Smooth muscle cell of the brain vasculature (primary cell): ENCODE results near the gene DGKE.

ENCODE experiments used
- DNase-seq: peaks from one replicate; pipeline ENCODE4 v3.0.0-alpha.2; 2012; ENCODE audit warnings: low read depth, low spot score

The DGKE gene

GRCh38 chr17:56849131-56849530 lies 15.2 kb downstream of the DGKE start:
- no peak for DNase-seq

- no peak for DNase-seq
Measured at GRCh38 chr17:56850591-56850990, 16.6 kb downstream of the DGKE start.

- DNase-seq: no peak
Measured at GRCh38 chr17:56851008-56851407, 17.1 kb downstream of the DGKE start.

GRCh38 chr17:56861899-56862298 lies 27.9 kb downstream of the DGKE start:
- DNase-seq: no peak

- DNase-seq: no peak
Measured at GRCh38 chr17:56863974-56864373, 30.0 kb downstream of the DGKE start.

GRCh38 chr17:56866076-56866475 lies 32.1 kb downstream of the DGKE start:
- DNase-seq: no peak

GRCh38 chr17:56866496-56866895 lies 32.5 kb downstream of the DGKE start:
- DNase-seq: no peak

- DNase-seq: no peak
Measured at GRCh38 chr17:56867948-56868376, 34.0 kb downstream of the DGKE start.

- DNase-seq: no peak
Measured at GRCh38 chr17:56868716-56869115, 34.8 kb downstream of the DGKE start.

- no peak for DNase-seq
Measured at GRCh38 chr17:56870081-56870651, 36.2 kb downstream of the DGKE start.

- no peak for DNase-seq
Measured at GRCh38 chr17:56876766-56877179, 42.8 kb downstream of the DGKE start.

GRCh38 chr17:56879280-56879679 lies 45.3 kb downstream of the DGKE start:
- DNase-seq: no peak

- no peak for DNase-seq
Measured at GRCh38 chr17:56880133-56880532, 46.2 kb downstream of the DGKE start.

- DNase-seq: no peak
Measured at GRCh38 chr17:56880571-56880970, 46.6 kb downstream of the DGKE start.

GRCh38 chr17:56881685-56882295 lies 47.8 kb downstream of the DGKE start:
- DNase-seq: no peak

- no peak for DNase-seq
Measured at GRCh38 chr17:56883616-56884015, 49.7 kb downstream of the DGKE start.

- no peak for DNase-seq
Measured at GRCh38 chr17:56884483-56885311, 50.7 kb downstream of the DGKE start.

- no peak for DNase-seq
Measured at GRCh38 chr17:56885312-56885657, 51.3 kb downstream of the DGKE start.

- DNase-seq: no peak
Measured at GRCh38 chr17:56886288-56886731, 52.4 kb downstream of the DGKE start.

- no peak for DNase-seq
Measured at GRCh38 chr17:56887105-56887504, 53.2 kb downstream of the DGKE start.

GRCh38 chr17:56887552-56888467 lies 53.9 kb downstream of the DGKE start:
- DNase-seq: no peak

GRCh38 chr17:56890390-56890789 lies 56.4 kb downstream of the DGKE start:
- DNase-seq: no peak
